Cardiac muscle cell (in vitro differentiated cells and primary cell): ENCODE measurements around the gene CCDC197. TPM values are rescaled to one million over a fixed set of nuclear protein-coding genes. Genes with fewer than 3 reads are reported as not detected.

Experiments used
- DNase-seq, 2 donors: peaks; one replicate each; pipeline versions ENCODE4 v3.0.0 to v3.0.0-alpha.2; 2010 to 2017; ENCODE audit warnings: low read depth in 1 of 2, low spot score in 1 of 2
- H3K27ac ChIP-seq: fragments of 200-600 bp; sonication (generic); 2 replicates; pipeline ENCODE4 v1.5.1; 2016
- H3K27me3 ChIP-seq: fragments of 200-600 bp; sonication (generic); 2 replicates; pipeline ENCODE4 v1.6.0; 2016; ENCODE audit warnings: control low read depth
- H3K36me3 ChIP-seq: fragments of 200-600 bp; sonication (generic); 2 replicates; pipeline ENCODE4 v1.5.1; 2016; ENCODE audit warnings: control low read depth
- H3K4me1 ChIP-seq: fragments of 200-600 bp; sonication (generic); 2 replicates; pipeline ENCODE4 v1.8.1; 2017; ENCODE audit warnings: low read depth, mild to moderate bottlenecking, mixed run types
- H3K4me3 ChIP-seq: fragments of 200-600 bp; sonication (generic); 2 replicates; pipeline ENCODE4 v1.5.1; 2016; ENCODE audit warnings: mild to moderate bottlenecking
- H3K9me3 ChIP-seq: fragments of 200-600 bp; sonication (generic); 2 replicates; pipeline ENCODE4 v1.5.1; 2017; ENCODE audit warnings: low read depth, mild to moderate bottlenecking, control low read depth
- polyA plus RNA-seq: library from polyadenylated mRNA; unstranded; fragments of >200 nt; fragmentation: Nextera tagmentation; extraction: Ambion mirVana; gene quantifications from 2 replicates; pipeline ENCODE4 v1.2.1, GENCODE V29; 2016
- total RNA-seq: library from RNA; depleted of rRNA; stranded (reverse); fragments of >200 nt; gene quantifications from 2 replicates; pipeline ENCODE4 v1.2.3, GENCODE V29; 2016
- TF ChIP-seq, protein P1 (sequence below): IDR thresholded peaks from 2 replicates; pipeline ENCODE4 v1.5.1; 2012; ENCODE audit warnings: low read depth, mild to moderate bottlenecking, low read length

Gene CCDC197
- total and polyA plus RNA-seq, 2 experiments from 2014 or later, result not detected

DNA sequence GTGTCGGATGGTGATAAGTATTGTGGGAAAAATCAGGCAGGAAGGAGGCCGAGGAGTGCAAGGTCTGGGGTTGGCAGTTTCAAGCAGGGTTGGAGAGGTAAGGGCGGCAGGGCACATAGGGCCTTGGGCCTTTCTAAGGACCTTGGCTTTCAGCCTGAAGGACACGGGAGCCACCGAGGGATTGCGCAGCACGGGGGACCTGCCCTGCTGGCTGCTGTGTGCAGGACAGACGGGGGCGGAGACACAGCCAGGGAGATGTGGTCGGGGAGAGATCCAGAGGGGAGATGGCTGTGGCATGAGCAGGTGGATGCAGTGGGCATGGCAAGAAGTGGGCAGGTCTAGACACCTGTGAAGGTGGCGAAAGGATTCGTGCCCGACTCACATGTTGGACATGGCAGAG, 43.7 kb downstream of the CCDC197 start:
- H3K4me1 ChIP-seq, result peaks cover 10% of the 10 kb centered on the region
- no peaks in the 10 kb centered on the region for H3K27me3 ChIP-seq
- no peak overlapping the region for H3K27ac ChIP-seq
- no peak for DNase-seq
- TF ChIP-seq, protein P1, sequence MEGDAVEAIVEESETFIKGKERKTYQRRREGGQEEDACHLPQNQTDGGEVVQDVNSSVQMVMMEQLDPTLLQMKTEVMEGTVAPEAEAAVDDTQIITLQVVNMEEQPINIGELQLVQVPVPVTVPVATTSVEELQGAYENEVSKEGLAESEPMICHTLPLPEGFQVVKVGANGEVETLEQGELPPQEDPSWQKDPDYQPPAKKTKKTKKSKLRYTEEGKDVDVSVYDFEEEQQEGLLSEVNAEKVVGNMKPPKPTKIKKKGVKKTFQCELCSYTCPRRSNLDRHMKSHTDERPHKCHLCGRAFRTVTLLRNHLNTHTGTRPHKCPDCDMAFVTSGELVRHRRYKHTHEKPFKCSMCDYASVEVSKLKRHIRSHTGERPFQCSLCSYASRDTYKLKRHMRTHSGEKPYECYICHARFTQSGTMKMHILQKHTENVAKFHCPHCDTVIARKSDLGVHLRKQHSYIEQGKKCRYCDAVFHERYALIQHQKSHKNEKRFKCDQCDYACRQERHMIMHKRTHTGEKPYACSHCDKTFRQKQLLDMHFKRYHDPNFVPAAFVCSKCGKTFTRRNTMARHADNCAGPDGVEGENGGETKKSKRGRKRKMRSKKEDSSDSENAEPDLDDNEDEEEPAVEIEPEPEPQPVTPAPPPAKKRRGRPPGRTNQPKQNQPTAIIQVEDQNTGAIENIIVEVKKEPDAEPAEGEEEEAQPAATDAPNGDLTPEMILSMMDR, result no peak
- no peaks in the 10 kb centered on the region for H3K9me3 ChIP-seq
- H3K36me3 ChIP-seq, result peaks cover 2% of the 10 kb centered on the region
- H3K4me3 ChIP-seq, result no peak overlapping the region

DNA sequence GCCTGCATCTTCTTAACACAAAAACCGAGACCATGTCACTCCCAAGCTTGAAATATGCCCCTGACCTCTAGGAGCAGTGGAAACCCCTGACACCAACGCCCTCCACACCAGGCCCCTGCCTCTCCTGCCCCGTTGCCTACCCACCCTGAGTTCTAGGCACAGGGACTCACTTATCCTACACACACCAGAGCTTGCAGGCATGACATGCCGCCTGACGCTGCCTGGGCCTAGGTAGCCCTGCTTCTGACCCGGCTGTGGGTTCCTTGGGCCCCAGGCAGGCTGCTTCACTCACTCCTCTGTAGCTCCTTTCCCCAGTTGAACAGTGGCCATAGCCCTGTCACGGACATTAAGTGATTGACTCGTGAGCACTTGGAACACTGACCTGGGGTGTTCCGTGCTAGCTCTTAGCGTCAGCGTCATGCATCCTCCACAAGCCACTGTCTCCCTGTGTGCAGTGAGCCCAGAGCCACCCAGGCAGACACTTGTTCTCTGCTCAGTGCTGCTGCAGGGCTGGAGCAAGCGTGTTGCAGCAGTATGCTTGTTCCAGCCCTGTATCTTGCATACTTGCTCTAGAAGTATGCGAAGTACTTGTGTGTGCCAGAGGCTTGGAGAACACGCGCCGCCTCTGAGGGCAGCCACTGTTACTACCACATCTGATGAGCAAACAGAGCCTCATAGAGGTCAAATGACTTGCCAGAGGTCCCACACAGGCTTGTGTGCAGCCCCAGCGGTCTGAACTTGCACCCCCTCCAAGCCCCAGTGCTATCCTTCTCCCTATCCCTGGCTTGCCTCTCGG, 44.6 kb downstream of the CCDC197 start:
- Histone ChIP-seq H3K4me1 (peaks cover under 1% of the 10 kb centered on the region), H3K36me3 (peaks cover 2% of the 10 kb centered on the region), H3K27ac (no peak overlapping the region), H3K9me3 (no peaks in the 10 kb centered on the region), H3K27me3 (no peaks in the 10 kb centered on the region), H3K4me3 (no peak overlapping the region)
- peak; percentile 42 to 82 for DNase-seq
- TF ChIP-seq, protein P1, result no peak

DNA sequence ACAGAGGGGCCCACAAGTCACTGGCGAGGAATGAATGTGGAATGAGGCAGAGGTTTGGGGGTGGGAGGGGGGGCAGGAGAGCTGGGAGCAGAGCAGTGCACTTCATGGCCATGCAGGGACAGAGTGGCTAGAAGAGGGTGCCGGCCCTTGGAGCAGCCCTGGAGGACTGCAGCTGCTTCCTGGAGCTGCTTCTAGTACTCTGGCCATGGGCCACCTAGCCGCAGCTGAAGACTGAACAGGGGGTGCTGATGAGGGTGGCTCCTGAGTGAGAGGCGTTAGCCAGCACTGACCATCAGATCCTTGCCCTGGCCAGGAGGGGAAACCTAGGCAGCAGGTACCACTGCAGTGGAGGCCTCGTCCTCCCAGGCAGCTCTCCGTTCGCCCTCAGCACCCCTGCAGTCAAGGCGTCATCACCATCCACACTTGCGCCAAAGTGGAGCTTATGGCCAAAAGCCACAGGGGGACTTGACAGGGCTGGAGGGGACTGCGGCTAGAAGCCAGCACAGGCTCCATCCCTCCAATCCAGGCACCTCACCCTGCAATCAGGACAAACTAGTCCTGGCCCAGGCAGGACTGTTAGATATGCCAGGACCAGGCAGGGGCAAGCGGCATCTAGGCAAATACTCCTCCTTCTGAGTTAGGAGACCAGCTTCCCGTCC, 45.5 kb downstream of the CCDC197 start:
- Histone ChIP-seq H3K27me3 (no peaks in the 10 kb centered on the region), H3K9me3 (no peaks in the 10 kb centered on the region), H3K4me3 (no peak overlapping the region), H3K27ac (no peak overlapping the region), H3K4me1 (no peaks in the 10 kb centered on the region), H3K36me3 (peaks cover 7% of the 10 kb centered on the region)
- TF ChIP-seq, protein P1, result no peak
- no peak for DNase-seq

DNA sequence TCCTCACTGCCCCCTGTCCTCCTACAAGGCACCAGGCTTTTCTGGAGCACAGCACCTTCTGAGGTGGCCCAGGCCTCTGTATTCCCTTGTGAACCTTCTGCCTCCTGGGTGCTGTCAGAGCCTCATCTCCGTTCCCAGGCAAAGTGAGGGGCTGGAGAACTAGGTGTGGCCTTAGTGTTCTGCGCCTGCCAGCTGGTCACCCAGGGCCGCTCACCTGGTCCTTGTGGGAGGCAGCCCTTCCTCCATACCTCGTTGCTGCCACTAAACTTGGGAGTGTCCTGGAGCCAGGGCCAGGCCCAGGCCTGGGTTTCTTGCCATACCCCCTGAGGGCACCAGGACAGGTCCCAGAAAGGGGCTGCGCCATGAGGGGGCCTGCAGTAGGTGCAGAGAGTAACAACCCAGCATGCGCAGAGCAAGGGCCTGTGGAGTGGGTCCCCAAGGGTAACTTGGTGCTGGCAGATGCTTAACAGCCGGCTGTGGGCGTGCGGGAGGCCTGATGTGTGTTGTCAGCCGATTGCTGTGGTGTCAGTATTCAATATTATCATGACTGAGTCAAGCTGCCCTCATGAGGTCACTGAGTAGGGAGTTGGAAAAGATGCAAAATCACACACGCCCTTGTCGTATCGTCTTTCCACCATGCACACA, 46.1 kb downstream of the CCDC197 start:
- Histone ChIP-seq H3K4me1 (no peaks in the 10 kb centered on the region), H3K27me3 (no peaks in the 10 kb centered on the region), H3K27ac (no peak overlapping the region), H3K9me3 (no peaks in the 10 kb centered on the region), H3K4me3 (no peak overlapping the region), H3K36me3 (peaks cover 14% of the 10 kb centered on the region)
- DNase-seq, result peak in 1 of 2 donors; percentile 40
- TF ChIP-seq, protein P1, result no peak

DNA sequence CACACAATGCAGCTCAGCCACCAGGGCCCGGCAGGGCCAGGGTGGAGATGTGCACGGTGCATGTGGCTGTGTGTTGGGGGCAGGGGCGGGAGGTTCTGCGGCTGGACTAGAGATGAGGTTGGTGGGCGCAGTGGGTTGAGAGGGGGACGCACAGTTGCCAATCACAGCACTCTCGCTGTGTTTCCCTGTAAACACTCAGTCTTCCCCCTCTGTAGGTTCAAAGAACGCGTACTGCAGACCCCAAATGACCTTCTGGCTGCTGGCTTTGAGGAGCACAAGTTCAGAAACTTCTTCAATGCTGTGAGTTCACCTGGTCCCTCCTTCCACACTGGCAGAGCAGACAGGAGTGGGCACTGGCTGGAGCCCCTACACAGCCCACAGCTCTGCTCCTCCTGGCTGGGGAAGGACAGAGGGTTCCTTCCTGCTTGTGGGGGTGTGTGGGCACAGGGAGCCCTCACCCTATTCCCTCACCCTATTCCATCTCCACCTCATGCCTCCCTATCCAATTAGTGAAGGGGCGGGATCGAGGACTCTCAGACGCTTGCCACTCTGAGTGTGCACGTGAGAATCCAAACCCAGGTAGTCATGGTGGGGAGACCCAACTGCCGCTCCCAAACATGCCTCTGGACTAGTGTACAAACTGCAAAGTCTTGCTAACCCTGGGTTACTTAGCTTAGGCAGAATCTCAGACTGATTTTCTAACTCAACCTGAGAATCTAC, 46.8 kb downstream of the CCDC197 start:
- Histone ChIP-seq H3K4me1 (no peaks in the 10 kb centered on the region), H3K36me3 (peaks cover 19% of the 10 kb centered on the region), H3K9me3 (no peaks in the 10 kb centered on the region), H3K27me3 (no peaks in the 10 kb centered on the region), H3K27ac (no peak overlapping the region), H3K4me3 (no peak overlapping the region)
- TF ChIP-seq, protein P1, result no peak
- DNase-seq, result no peak
